Esophagus muscularis mucosa (tissue), 4 donors: Measurements from ENCODE around the gene WASF2.

Source experiments
- EP300 ChIP-seq: sonication (generic); formaldehyde crosslinking; IDR thresholded peaks from one replicate; pipeline ENCODE4 v1.6.1; 2017; ENCODE audit warnings: antibody characterized with exemption
- POLR2A ChIP-seq: fragments of 450-650 bp; IDR thresholded peaks from one replicate; pipeline ENCODE4 v1.6.1; 2017; ENCODE audit warnings: antibody characterized with exemption, moderate library complexity, mild to moderate bottlenecking, low read depth
- POLR2AphosphoS5 ChIP-seq, 2 donors: sonication (generic); formaldehyde crosslinking; IDR thresholded peaks; one replicate each; pipeline ENCODE4 v1.6.1; 2017; ENCODE audit warnings: antibody characterized with exemption in 2 of 2
- TF ChIP-seq, protein P1 (sequence below), 3 experiments: fragments of 200-600 bp in 2 of 3; fragments of 450-650 bp in 1 of 3; sonication (generic) in 2 of 3; IDR thresholded peaks; one replicate each; pipeline ENCODE4 v1.5.1; 2017 to 2019; ENCODE audit warnings: antibody characterized with exemption in 3 of 3, mild to moderate bottlenecking in 2 of 3, moderate library complexity in 1 of 3

- TF ChIP-seq POLR2A (no peak), POLR2AphosphoS5 (IDR thresholded peaks at IDR 0.05) (no peak), EP300 (no peak)
- TF ChIP-seq, protein P1, sequence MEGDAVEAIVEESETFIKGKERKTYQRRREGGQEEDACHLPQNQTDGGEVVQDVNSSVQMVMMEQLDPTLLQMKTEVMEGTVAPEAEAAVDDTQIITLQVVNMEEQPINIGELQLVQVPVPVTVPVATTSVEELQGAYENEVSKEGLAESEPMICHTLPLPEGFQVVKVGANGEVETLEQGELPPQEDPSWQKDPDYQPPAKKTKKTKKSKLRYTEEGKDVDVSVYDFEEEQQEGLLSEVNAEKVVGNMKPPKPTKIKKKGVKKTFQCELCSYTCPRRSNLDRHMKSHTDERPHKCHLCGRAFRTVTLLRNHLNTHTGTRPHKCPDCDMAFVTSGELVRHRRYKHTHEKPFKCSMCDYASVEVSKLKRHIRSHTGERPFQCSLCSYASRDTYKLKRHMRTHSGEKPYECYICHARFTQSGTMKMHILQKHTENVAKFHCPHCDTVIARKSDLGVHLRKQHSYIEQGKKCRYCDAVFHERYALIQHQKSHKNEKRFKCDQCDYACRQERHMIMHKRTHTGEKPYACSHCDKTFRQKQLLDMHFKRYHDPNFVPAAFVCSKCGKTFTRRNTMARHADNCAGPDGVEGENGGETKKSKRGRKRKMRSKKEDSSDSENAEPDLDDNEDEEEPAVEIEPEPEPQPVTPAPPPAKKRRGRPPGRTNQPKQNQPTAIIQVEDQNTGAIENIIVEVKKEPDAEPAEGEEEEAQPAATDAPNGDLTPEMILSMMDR (IDR thresholded peaks at IDR 0.05), result no peak
Observed at GRCh38 chr1:27374362-27375086, 115.4 kb downstream of the WASF2 start, which contains the start of gene FCN3.
